ENCODE data around the gene SLC1A6. TPM values are rescaled to one million over a fixed set of nuclear protein-coding genes. Genes with fewer than 3 reads are reported as not detected.
A peak's percentile ranks its signal among the peaks of the same experiment; 100 is the strongest.

SLC1A6 gene
- total and polyA plus RNA-seq, 2 of the 4 experiments (the other 2 are of a cell fraction), result not detected

GRCh38 chr19:14974488-14974887 is 5.2 kb downstream of the SLC1A6 start:
- Histone ChIP-seq H4K5ac (ENCODE audit: low read depth, low read length) (no peak overlapping the region), H3K4me3 (ENCODE audit: insufficient read depth, low read depth, low read length) (no peak overlapping the region), H3K4ac (ENCODE audit: low read depth, low read length) (no peak overlapping the region), H2AFZ (replicated peaks; ENCODE audit: low read length, poor library complexity) (no peak overlapping the region), H2AK5ac (ENCODE audit: low read depth, low read length) (no peak overlapping the region), H3K9me3 (ENCODE audit: control insufficient read depth, insufficient read depth, low read length) (peaks cover 15% of the 10 kb centered on the region; the same call in 1 of the 2 replicates), H2BK20ac (ENCODE audit: low read depth, low read length) (no peak overlapping the region), H4K8ac (ENCODE audit: low read depth in 2 of 2, low read length in 2 of 2) (no peak overlapping the region), H3K4me2 (ENCODE audit: low read depth, low read length) (no peak overlapping the region), H3K18ac (ENCODE audit: low read depth, low read length) (no peak overlapping the region), H3K14ac (replicated peaks; ENCODE audit: low read depth, low read length) (no peak overlapping the region), H3K27ac (ENCODE audit: insufficient read depth, low read length) (no peak overlapping the region), H2BK120ac (ENCODE audit: low read depth, low read length) (no peak overlapping the region), H3K27me3 (ENCODE audit: control insufficient read depth, insufficient read depth, low read length) (no peaks in the 10 kb centered on the region; the same call in 1 of the 2 replicates), H4K20me1 (ENCODE audit: insufficient read depth, low read length) (no peaks in the 10 kb centered on the region), H3K9ac (ENCODE audit: low read depth, low read length) (no peak overlapping the region), H2AK9ac (replicated peaks; ENCODE audit: low read depth, low read length, poor library complexity) (no peak overlapping the region), H2BK15ac (ENCODE audit: low read depth, low read length) (no peak overlapping the region), H3K79me1 (ENCODE audit: low read depth in 1 of 2, low read length in 2 of 2) (no peaks in the 10 kb centered on the region), H3K56ac (ENCODE audit: extremely low read depth, insufficient read depth, low read length) (no peak overlapping the region), H3K4me1 (ENCODE audit: control insufficient read depth, insufficient read depth, low read length) (no peaks in the 10 kb centered on the region), H4K91ac (ENCODE audit: insufficient read depth, low read depth, low read length) (no peak overlapping the region), H3K9me1 (ENCODE audit: insufficient read depth, low read length) (no peaks in the 10 kb centered on the region), H3K23ac (ENCODE audit: low read depth, low read length) (no peak overlapping the region), H2BK5ac (ENCODE audit: low read depth, low read length, poor library complexity, severe bottlenecking) (no peak overlapping the region), H3K36me3 (ENCODE audit: control insufficient read depth, insufficient read depth, low read length) (no peaks in the 10 kb centered on the region)
- BruUV-seq (replicated peaks), result no TSS peak
- DNase-seq (no peak), ATAC-seq (ENCODE audit: low read depth) (no peak)
- intact Hi-C loops (cut with micrococcal nuclease) (no loop called here), dilution Hi-C loops (cut with HindIII; ENCODE audit: low sequenced_read_pairs, unreplicated experiment) (no loop called here), in situ Hi-C loops (cut with MboI; ENCODE audit: low sequenced_read_pairs) (no loop called here)
- peak; percentile 45; the same call in 1 of the 2 replicates for TF ChIP-seq CEBPB (IDR thresholded peaks at IDR 0.05; ENCODE audit: low read depth, low read length)
- TF ChIP-seq NFE2L2 (IDR thresholded peaks at IDR 0.05; ENCODE audit: low read depth, low read length), result no peak
- no peak for TF ChIP-seq RAD21 (IDR thresholded peaks at IDR 0.05; ENCODE audit: low read length)
- ChIA-PET POLR2A (ENCODE audit: unreplicated experiment) (no interaction called here), CTCF (no interaction called here)
- WGBS, 2 experiments (ENCODE audit: extremely low coverage in 2 of 2, insufficient read length in 1 of 2), result no CpG with 5 or more reads among the region's 4 CpGs
